GM08714 (cell line): Measurements from ENCODE around the gene SAPCD1.

Source experiments
- H3K4me3 ChIP-seq: fragments of 200-500 bp; sonication (Bioruptor generic); 2 replicates; pipeline ENCODE4 v1.5.1; 2014; ENCODE audit warnings: mild to moderate bottlenecking, low read length, inconsistent platforms
- ZNF274 ChIP-seq: IDR thresholded peaks from 2 replicates; pipeline ENCODE4 v1.6.1; 2012; ENCODE audit warnings: mild to moderate bottlenecking, low read depth, low read length

The SAPCD1 gene

DNA sequence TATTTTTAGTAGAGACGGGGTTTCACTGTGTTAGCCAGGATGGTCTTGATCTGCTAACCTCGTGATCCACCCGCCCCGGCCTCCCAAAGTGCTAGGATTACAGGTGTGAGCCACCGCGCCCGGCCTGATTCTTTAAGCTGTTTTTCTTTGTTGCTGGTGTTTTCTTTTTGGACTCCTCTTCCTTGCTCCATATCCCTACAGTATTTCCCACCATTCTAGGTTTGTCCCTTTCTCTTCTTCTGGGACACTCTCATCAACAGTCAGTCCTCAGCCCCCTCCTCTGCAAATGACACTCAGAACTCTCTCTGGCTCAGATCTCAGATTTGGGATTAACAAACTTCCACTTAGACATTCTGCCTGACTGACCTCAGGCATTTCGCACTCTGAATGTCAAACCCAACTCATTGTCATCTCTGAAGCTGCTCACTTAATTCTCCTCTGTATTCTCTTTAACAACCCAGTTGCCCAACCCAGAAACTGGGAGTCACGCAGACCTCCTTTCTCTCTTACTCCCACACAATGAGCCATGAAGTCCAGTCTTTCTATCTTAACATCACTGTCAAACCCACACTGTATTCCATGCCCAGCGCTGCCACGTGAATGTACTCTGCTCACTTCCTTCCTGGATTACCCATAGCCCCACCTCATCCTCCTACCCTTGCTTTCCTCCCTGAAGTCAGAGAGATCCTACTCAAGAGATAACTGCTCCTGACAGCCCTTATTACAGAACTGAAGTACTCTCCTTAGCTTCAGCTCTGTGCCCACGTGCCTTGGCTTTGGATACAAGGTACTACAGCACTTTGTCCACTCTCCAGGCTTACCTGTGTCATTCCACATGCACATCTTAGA is 36.7 kb upstream of the SAPCD1 start:
- no peak for TF ChIP-seq ZNF274

DNA sequence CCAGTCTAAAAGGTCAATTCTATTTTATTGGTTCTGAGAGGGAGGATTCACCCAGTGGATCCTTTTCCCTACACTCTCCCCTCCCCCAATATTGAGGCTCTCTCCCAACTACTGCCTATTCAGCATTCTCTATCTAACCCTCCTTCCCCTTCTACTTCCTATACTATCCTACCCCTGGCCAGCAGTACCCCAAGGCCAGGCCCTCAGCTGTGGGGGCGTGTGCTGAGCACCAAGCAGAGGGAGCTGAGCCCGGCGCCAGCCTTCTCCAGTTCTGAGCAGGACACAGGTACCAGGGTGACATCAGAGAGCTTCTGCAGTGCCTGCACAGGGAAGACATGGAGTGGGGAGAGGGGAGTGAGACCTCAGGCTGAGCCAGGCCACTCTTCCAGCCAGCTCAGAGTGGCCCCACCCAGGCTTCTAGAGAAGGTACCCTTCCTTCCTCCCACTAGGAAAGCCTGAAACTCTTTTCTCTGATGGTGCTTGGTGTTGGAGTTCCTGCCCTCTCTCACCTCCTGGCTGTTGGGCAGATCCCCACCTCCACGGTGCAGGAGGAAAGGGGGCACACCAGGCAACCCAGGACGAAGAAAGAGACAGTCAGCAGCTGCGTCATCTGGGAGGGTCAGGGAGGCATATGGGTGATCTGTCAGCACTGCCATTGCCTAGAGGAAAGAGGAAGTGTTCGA is 35.3 kb upstream of the SAPCD1 start:
- no peak for TF ChIP-seq ZNF274
- no peak overlapping the region for H3K4me3 ChIP-seq

More for the DNA sequence above, 36.7 kb upstream of the SAPCD1 start:
- no peak overlapping the region for H3K4me3 ChIP-seq

DNA sequence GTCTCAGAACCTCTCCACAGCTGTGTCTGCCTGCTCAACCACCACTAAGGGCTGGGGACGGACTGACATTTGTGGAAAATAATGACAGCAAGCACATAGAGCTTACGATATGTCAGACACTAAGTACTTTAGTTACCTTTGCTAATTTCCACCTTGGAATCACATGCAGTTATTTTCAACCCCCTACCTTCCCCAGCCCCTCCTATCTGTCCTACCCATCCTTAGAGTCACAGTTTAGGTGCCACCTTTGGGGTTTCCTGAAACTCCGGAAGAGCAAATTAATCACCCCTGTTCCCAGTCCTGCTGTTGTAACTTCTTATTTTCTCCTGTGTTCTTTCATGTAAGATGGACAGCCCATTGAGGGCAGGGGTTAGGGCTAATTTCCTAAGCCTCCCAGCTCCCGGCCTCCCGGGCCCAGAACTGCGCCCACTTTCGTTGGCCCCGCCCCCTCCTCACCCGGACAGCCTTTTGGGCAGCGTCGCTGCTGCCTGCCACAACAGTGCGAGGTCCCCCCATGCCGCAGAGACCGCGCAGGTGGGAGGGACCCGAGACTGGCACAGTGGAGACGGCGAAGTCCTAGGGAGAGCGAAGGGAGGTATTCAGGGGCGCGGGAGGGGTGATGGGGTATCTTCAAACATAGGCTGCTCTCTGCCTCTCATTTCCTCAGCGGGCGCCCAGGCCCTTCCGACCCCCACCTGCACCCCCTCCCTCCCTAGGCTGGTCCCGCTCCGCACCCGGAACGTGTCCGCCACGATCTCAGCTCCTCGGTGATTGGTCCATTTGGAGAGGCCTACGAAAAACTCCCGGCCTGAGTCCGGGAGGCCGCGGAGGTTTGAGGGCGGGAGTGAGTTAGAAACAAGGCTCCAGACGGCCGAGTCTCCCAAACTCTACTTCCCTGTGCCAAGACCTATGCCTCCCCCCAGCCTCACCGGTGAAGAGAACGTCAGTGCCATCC is 34.5 kb upstream of the SAPCD1 start:
- no peak overlapping the region for H3K4me3 ChIP-seq
- TF ChIP-seq ZNF274: no peak

DNA sequence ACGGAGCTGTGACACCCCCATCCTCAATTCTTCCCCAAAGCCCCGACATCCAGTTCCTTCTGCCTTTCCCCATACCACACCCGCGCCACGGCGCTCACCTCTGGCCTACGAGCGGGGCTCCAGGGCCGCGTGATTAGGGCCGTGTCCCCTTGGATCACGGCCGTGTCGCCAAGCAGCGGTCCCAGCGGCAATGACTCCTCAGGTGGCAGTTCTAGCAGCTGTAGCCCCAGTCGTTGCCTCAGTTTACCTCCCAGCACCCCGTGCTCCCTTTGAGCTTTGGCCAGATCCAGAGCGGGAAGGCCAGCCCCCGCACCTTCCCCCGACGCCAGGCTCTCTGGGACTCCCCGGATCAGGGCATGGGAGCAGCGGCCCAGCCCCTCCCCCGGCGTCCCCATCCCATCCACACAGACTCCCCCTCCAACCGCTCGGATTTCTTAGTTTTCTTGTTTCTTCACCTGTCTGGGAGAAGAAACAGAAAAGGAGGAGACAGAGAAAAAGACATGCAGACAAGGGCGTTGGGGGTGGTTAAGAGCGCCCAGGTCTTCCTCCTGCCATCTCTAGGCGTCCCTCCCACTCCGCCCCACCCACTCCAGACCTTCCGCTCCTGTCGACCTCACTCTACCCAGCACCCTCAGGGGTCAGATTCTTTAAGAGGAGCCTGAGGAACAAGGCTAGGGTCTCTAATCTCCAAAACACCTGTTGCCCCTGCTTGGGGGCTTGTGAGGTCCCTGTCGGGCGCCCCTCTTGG is 33.5 kb upstream of the SAPCD1 start, which contains the start of gene DDAH2:
TSS of gene DDAH2 (minus strand) at position 533 of the 748 bp plus-strand sequence. CDS start at position 395, 138 bp downstream.
- no peak for TF ChIP-seq ZNF274
- H3K4me3 ChIP-seq: peak within 1 kb of the TSS; percentile 52; the same call in 1 of the 2 replicates

DNA sequence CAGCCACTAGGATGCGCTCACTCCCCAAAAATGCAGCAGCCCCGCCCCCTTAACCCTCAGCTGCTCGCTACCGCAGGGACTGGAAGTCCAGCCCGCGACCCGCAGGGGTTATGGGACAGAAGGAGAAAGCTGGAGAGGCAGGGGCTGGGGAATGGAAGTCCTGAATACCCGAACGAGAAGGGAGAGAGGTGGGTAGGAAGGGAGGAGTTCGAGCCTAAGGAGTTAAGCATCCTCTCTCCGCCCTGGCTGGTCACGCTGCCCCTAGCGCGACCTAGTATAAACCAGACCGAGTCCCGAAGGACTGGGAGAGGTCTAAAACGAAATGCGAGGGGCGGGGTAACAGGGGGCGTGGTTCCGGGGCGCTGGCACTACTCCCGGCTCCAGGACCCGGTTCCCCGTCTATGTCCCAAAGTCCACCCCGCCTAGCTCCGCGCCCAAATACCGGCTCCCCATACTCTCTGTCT is 32.9 kb upstream of the SAPCD1 start:
- H3K4me3 ChIP-seq: peak overlapping the region; percentile 52; the same call in 1 of the 2 replicates

DNA sequence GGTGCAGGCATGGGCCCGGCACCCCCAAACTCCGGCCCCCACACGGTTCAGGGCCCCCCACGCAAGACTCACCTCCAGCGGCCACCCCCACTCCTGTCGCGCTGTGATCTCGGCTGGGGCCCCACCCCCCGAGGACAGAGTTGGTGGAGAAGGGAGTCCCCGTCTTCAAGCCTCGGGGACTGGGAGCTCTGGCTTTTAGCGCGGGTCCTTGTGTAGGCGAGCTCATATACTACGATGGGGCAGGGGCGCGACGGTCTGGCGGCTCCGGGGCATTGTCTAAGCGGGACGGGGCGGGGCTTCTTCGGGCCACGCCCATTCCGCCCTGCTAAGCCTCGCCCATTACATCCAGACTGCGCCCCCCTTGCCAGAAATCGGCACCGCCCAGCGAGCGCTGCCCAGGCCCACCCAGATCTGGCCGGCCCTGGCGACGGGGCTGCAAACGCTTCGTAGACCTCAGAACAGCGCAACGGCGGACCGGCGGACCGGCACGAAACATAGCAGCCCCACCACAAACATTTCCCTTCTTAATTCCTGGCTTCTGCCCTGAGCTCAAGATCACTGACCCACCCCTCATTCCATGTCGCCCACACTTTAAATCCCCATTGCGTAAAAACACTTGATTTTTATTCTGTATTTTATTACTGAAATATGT is 32.4 kb upstream of the SAPCD1 start:
- H3K4me3 ChIP-seq: peak overlapping the region; percentile 52; the same call in 1 of the 2 replicates
- no peak for TF ChIP-seq ZNF274

More for the DNA sequence above, 32.9 kb upstream of the SAPCD1 start:
- no peak for TF ChIP-seq ZNF274

DNA sequence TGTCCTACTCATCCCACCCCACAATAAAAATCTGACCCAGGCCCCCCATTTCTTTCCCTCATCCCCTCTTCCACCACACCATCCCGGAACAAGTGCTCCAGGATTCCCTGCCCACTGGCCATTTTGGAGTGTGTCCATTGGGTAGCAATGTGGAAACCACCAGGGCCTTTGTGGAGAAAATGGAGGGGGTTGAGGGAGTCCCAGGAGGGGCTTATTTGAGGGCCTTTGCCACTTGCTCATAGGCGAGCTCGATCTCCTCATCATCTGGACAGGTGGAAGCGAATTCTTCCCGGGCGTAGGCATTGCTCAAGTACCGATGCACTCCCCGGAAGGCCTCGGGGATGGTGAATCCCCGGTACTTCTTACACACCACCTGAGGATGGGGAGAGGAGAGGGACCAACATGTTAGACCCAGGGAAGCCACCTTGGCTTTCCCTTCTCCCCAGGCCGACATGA is 31.8 kb upstream of the SAPCD1 start:
- no peak overlapping the region; the same call in 1 of the 2 replicates for H3K4me3 ChIP-seq
- TF ChIP-seq ZNF274: no peak

DNA sequence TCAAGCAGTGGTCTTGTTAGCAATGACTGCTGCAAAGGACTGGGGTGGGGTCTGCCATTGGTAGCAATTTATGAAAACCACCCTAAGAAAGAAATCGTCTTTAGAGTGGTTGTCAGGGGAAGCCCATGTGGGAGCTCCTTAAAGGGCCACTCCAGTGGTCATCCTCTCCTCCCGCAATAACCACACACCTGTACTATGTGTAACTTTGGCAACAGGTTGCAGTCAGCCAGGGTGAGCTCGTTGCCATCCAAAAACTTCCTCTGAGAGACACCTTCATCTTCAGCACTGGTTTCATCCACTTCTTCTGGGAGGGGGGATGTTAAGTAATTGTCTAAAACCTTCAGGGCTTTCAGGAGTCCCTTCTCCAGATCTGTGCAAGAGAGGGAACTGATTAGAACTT is 30.4 kb upstream of the SAPCD1 start:
- TF ChIP-seq ZNF274: no peak
- no peak overlapping the region for H3K4me3 ChIP-seq

DNA sequence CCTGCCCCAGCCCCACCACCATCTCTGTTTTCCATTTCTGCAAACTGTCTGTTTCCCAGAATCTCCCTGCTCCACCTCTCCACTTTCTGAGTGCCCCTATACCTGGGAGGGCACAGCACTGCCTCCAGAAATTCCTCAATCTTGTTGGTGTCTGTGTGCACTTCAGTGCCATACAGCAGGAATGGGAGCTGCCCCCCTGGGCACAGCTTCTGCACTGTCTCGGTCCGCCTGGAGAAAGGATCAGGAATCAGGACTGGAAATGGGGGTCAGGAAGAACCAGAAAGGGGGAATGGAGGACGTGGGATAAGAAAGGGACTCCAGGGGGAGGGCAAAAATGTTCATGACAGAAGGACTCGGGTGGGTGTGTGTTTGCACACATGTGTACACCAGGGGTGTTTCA is 28.7 kb upstream of the SAPCD1 start:
- TF ChIP-seq ZNF274: no peak
- peak overlapping the region; percentile 79; the same call in 1 of the 2 replicates for H3K4me3 ChIP-seq

DNA sequence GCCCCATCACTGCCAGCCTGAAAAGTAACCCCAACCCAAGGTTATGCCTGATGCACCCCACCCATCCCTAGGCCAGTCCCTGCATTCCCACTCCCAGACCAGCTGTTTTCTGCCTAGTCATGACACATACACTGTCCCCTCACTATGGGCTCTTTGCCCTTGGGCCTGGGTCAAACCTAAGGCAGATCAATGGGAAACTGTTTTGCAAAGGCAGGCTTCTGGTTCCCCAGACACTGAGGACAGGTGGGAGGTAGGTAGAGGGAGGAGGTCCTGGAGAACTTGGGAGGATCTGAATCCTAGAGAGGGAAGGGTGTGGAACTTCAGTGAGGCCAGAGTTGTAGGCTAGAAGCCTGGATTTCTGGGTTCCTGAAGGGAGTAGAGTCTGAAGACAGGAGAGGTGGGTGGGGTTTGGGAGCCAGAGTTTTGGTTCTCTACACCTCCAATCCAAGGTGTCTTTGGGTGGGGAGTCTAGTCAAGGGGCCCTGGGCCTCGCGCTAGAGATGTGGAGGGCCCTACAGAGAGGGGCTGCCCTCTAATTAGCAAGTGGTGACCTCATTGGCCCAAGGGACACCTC is 28.1 kb upstream of the SAPCD1 start:
- no peak for TF ChIP-seq ZNF274

DNA sequence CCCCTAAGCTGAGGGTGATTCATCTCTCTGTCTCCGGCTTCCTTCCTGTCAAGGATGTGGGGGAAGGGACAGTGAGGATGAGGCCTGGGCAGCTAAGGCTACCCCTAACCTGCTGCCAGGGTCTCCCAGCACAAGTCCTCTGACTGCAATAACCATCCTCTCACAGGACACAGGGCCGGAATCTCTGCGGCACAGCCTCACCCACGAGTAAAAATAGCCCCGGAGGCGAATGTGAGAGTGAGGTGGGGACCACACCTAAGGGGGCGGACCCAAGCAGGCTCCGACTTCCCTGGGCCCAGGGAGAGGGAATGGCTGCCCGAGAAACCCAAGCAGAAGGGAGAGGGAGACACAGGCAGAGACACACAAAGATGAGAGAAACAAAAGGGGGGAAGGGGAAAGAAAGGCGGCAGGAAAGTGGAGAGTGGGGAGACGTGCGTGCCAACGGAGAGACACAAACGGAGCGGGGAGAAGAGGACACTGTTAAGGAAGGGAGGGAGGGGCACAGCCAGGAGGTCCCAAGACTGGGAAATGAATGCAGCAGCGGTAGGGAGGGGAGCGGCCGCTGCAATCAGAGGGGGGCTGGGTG is 27.5 kb upstream of the SAPCD1 start:
- no peak for TF ChIP-seq ZNF274
- H3K4me3 ChIP-seq: peak overlapping the region; percentile 79

More for the DNA sequence above, 28.1 kb upstream of the SAPCD1 start:
- peak overlapping the region; percentile 79 for H3K4me3 ChIP-seq
